GM20000 (cell line): Measurements from ENCODE around the gene CDK15.

Source experiments
- DNase-seq: peaks from one replicate; pipeline ENCODE4 v3.0.0; 2012; ENCODE audit warnings: low spot score
- CTCF ChIP-seq: IDR thresholded peaks from 2 replicates; pipeline ENCODE4 v1.5.1; 2012; ENCODE audit warnings: mild to moderate bottlenecking, control low read depth; ENCODE audit errors: extremely low read depth, missing control alignments

The CDK15 gene

GRCh38 chr2:201887773-201888425 lies 81.6 kb downstream of the CDK15 start:
- DNase-seq = no peak
- no peak for TF ChIP-seq CTCF

GRCh38 chr2:201888426-201888800 lies 82.1 kb downstream of the CDK15 start:
- no peak for TF ChIP-seq CTCF
- no peak for DNase-seq

- no peak for TF ChIP-seq CTCF
- DNase-seq = no peak
These were observed 84.1 kb downstream of the CDK15 start for GRCh38 chr2:201890453-201890852.

GRCh38 chr2:201891676-201892075 lies 85.3 kb downstream of the CDK15 start:
- TF ChIP-seq CTCF = no peak

GRCh38 chr2:201892516-201892915 lies 86.2 kb downstream of the CDK15 start:
- no peak for DNase-seq
- TF ChIP-seq CTCF = no peak

More at GRCh38 chr2:201891676-201892075, 85.3 kb downstream of the CDK15 start:
- DNase-seq = no peak

- TF ChIP-seq CTCF = no peak
- no peak for DNase-seq
These were observed 94.0 kb downstream of the CDK15 start for GRCh38 chr2:201900362-201900761.

GRCh38 chr2:201901786-201902185 lies 95.4 kb downstream of the CDK15 start:
- TF ChIP-seq CTCF = no peak
- no peak for DNase-seq
